Measurements from ENCODE around the gene TMEM38A.
"Not testable (repeated sequence)": the region's sequence is repeated elsewhere in the genome, so short reads cannot be mapped to it uniquely, and the experiment has no call there.

TMEM38A gene

DNA sequence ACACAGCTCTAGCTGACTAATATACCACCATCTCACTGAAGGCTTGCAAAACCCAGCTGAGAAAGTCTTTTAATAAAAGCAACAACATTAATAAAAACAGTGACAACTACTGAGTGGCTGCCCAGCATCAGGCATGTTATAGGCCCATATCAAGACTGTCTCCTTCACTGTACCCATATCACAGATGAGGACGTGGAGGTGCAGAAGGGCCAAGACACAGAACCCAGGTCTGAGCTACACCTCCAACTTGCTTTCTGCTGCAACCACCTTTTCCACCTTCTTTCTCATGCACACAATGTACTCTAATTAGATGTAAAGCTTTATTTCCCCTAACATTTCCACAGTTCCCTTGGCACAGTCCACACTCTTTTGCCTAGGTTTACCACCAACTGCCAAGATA lies 22.3 kb upstream of the TMEM38A start:
- DNase-seq (ENCODE audit: low read depth): no peak

DNA sequence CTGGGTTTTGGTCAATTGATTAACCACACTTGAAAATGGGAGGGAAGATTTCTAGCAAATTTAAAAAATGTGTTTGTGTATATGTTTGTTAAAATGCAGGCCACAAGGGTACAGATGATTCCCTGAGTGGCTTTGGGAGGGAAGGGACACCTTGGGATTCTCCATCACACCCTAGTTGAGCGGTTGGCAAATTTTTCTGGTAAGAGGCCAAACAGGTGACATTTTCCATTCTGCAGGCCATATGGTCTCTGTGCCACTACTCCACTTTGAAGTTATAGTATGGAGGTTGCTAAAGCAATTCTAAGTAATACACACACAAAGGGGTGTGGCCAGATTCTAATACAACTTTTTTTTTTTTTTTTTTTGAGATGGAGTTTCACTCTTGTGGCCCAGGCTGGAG lies 20.0 kb upstream of the TMEM38A start:
- DNase-seq (ENCODE audit: low read depth): no peak

DNA sequence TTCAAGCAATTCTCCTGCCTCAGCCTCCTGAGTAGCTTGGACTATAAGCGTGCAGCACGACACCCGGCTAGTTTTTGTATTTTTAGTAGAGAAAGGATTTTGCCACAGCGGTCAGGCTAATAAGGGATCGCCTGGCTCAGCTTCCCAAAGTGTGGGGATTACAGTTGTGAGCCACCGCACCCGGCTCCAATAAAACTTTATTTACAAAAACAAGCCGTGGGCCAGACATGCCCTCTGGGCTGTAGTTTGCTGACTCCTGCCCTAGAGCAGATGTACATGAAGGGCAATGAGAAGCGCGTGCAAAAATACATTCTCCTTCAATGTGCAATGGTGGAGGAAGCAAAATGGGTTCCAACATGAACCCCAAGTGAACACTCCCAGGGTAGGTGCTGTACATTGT lies 19.2 kb upstream of the TMEM38A start:
- no peak for DNase-seq (ENCODE audit: low read depth)

DNA sequence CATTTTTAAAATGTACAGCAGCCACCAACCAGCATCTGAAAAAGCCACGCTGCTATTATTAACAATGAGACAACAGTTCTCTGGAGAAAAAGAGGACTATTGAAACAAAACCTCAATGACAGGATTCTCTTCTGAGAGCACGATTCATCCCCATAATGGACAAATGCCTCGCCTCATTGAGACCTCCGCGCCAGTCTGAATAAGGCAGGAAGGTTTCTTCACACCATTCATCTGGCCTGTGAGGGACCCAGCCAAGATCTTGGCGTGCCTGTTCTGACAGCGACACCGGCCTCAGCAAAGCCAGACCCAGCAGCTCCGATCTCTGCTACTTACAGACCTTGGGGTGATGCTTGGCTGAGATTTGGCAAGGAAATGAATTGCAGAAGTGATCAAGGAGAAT lies 15.8 kb upstream of the TMEM38A start:
- DNase-seq (ENCODE audit: low read depth): no peak

DNA sequence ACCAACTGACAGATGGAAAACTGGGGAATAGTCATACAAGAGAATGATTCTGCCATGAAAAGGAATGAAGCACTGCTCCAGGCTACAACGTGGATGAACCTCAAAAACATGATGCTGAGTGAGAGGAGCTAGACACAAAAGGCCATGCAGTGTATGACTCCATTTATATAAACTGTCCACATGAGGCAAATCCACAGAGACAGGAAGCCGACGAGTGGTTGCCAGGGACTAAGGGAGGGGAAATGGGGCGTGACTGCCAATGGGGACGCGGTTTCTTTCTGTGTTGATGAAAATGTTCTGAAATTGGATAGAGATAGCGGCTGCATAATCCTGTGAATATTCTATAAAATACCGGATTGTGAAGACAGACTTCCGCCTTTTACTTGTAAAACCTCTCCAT lies 11.2 kb upstream of the TMEM38A start:
- no peak for DNase-seq (ENCODE audit: low read depth)

DNA sequence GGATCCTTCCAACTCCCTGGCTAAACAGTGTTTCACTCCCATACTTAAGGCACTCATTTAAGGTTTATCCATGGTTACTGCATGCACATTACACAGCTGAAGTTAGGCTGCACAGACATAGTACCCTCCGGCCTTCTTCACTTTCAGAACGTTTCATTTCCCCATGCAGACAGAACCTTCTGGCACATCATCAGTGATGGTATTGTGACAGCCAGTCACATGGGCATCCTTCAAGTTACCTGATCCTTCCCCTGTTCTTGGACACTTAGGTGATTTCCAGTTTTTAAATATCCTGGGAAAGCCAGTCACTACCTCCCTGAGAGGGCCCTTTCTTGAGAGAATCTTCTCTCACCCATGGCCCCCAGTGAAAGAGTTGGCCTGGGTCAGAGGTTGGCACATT lies 10.1 kb upstream of the TMEM38A start:
- DNase-seq (ENCODE audit: low read depth): no peak

DNA sequence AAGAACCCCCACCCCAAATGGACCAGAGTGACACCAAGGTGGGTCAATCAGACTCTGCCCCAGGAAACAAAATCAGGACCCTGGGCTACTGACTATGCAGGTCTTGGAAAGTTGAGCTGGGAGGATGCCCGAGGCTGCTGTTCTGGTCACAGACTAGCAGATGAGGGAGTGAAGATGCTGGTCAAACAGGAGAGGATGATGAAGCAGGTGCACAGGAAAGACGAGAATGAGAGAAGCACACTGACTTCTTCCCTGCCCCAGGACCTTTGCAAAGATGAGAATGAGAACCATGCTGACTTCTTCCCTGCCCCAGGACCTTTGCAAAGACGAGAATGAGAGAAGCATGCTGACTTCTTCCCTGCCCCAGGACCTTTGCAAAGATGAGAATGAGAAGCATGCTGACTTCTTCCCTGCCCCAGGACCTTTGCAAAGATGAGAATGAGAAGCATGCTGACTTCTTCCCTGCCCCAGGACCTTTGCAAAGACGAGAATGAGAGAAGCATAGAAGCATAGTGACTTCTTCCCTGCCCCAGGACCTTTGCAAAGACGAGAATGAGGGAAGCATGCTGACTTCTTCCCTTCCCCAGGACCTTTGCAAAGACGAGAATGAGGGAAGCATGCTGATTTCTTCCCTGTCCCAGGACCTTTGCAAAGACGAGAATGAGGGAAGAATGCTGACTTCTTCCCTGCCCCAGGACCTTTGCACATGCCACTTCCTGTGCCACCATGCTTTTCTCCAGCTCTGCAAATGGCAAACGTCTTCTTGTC lies 9.3 kb upstream of the TMEM38A start:
- DNase-seq (ENCODE audit: low read depth): not testable (repeated sequence)

DNA sequence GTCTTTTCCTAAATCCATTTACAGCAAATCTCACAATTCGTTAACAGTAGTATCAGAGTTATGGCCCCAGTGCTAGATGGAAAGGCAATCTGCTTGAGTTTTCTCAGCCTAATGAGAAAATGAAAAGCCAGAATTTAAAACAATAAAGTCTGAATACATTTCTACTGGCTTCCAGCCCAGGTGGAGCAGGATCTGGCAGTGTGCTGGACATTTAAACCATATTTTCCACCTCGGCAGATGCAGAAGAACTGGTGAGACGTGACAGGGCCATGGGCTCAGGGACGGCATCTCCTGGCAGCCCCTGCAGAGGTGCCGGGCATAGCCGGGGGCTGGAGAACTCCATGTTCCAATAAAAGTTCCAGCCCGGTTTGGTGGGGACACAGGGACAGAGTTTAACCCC lies 8.1 kb upstream of the TMEM38A start:
- DNase-seq (ENCODE audit: low read depth): no peak

DNA sequence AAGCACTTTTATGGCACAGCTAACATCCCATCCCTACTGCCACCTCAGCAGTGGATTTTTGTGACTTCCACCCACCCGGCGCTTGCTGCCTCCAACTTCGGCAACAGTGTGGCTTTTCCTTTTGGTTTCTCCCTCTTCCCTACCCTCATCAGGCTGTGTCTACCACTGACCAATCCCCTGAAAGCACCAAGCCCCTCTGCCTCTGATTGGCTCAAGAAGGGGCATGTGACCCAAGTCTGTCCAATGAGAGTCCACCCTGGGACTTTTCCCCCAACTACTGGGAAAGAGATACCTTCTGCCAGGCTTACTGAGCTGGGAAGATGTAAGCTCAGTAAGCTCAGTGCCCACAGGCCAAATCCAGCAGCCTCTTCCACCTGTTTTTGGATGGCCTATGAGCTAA lies 6.8 kb upstream of the TMEM38A start:
- no peak for DNase-seq (ENCODE audit: low read depth)

DNA sequence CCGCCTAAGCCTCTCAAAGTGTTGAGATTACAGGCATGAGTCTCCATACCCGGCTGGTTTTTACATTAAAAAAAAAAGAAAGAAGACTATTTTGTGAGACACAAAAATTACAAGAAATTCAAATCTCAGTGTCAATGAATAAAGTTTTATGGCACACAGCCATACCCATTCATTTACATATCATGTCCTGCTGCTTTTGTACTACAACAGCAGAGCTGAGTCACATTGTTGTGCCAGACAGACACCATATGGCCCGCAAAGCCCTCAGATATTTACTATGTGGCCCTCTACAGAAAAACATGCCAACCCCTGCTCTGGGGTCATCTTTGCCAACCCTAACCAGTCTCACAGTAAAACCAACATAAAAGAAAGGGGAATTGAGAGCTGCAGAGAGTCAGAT lies 6.3 kb upstream of the TMEM38A start:
- DNase-seq (ENCODE audit: low read depth): no peak

DNA sequence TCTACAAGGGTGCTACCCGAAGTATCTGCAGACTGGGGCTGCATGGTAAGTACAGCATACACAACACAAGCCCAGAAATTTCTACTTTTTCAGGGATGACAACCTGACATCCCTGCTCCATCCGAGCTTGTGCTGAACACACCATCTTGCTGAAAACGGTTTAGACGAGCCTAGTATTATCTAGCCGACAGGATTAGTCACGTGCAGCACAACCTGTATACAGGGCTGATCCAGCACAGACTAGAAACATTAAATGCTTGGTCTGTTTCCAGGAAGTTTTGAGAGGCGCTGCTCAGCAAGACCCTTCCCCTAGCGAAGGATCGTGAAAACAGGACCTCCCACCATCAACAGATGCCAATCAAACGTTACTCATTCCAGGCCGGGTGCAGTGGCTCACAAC lies 5.2 kb upstream of the TMEM38A start:
- DNase-seq (ENCODE audit: low read depth): no peak

DNA sequence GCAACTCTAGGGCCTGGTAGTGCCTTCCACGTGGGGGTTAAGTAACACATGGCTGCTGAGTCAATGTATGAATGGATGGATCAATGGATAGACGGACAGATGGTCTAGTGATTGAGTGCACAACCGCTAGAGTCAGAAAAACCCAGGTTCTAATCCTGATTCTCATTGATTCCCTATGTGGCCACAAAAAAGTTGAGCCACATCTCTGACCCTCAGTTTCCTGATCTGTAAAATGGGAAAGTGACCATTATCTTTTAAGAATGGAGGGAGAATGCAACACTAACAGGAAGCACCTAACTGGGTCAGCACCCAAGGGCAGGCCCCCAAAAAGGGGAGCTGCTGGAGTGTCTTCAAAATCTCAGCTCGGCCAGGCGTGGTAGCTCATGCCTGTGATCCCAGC lies 3.6 kb upstream of the TMEM38A start:
- no peak for DNase-seq (ENCODE audit: low read depth)

DNA sequence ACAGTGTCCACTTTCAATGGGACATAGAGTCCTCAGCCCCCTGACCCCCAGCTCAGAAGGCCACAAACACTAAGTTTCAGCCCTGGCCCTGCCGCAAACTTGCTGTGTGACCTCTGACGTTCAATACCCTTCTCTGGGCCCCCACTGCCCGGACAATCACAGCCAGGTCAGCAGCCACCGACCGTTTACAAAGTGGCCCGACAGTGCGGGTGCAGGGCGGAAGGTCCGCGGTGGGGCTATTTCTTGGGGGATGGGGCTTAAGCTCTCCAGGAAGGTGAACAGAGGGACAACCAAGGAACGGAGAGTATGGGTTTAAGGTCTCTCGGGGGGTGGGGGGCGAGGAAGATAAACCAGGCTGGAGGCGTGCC lies 1.5 kb upstream of the TMEM38A start:
- DNase-seq (ENCODE audit: low read depth): no peak

DNA sequence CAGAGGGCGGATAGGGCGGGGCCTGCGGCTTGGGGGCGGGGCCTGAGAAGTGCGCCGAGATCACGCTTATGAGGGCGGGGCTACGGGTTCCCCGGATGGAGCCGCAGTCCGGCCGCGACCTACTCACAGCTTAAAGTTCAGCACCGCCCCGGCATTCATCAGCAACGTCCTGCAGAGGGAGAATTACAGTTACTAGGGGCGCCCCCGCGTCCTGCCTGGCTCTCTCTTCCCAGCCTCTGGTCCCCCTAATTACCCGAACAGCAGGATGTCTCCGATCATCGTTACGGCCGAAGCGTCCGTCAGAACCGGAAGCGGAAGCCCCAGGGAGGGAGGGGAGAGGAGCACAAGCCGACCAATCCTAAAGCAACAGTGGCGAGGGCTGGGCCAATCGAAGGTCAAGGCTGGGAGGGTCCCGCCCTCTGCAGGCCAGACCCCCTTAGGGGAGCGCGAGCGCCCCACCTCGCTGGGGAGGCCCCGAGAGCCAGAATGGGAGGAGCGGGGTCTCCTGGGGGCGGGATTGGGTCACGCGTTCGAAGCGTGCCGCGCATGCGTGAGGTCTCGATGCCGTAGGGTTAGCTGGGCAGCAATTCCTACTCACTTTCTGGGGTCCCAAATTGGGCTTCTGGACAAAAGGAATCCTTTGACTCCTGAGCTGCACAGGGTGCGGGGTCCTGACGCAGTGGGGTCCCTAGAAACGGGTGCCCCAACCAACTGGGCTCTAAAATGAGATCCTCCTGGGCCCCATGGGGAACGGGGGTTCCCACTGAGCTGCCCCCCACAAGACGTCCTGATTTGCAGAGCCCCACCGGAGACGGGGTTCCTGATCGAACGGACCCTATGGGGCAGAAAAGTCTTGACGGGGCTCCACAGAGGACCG lies 869 bp upstream of the TMEM38A start, which contains the start of gene SMIM7:
Gene SMIM7 (minus strand): TSS at position 313 of the 877 bp plus-strand sequence. CDS start 34 bp downstream, at position 279.
- peak; percentile 98 for DNase-seq (ENCODE audit: low read depth)

DNA sequence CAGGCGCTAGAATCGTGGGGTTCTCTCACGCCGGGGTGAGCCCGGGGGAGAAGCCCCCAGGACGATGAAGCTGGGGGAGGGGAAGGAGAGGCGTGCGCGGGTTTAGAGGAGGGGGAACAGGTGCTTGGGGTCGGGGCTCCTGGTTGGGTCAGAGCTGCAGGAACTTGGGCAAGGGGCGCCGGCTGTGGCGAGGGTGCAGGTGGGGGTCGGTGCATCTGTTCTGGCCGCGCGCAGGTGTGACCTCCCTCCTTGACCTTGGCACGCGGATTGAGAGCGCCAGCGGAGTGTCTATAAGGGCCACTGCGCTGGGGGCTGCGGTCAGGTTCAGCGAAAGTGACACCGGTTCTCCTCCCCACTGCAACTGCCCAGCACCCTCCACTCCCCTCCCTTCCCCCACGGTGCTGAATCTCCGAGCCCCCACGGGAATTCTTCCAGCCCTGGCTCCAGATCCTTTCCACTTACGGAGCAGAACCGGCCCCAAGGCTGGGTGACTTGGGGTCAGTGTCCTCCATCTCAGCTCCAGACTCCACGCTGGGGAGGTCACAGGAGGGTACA lies 618 bp downstream of the TMEM38A start:
- DNase-seq (ENCODE audit: low read depth): no peak

DNA sequence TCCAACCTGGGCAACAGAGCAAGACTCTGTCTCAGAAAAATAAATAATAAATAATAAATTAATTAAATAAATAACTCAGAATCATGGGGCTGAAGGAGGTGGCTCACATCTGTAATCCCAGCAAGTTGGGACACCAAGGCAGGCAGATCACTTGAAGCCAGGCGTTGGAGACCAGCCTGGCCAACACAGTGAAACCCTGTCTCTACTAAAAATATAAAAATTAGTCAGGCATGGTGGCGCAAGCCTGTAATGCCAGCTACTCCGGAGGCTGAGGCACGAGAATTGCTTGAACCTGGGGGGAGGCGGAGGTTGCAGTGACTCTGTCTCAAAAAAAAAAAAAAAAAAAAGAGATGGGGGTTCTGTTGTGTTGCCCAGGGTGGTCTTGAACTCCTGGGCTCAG lies 7.2 kb downstream of the TMEM38A start:
- no peak for DNase-seq (ENCODE audit: low read depth)

DNA sequence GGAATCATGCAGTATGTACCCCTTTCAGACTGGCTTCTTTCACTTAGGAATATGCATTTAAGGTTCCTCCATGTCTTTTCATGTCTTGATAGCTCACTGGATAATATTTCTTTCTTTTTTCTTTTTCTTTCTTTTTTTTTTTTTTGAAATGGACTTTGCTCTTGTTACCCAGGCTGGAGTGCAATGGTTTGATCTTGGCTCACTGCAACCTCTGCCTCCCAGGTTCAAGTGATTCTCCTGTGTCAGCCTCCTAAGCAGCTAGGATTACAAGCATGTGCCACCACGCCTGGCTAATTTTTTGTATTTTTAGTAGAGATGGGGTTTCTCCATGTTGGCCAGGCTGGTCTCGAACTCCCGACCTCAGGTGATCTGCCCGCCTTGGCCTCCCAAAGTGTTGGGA lies 7.8 kb downstream of the TMEM38A start:
- not testable (repeated sequence) for DNase-seq (ENCODE audit: low read depth)

DNA sequence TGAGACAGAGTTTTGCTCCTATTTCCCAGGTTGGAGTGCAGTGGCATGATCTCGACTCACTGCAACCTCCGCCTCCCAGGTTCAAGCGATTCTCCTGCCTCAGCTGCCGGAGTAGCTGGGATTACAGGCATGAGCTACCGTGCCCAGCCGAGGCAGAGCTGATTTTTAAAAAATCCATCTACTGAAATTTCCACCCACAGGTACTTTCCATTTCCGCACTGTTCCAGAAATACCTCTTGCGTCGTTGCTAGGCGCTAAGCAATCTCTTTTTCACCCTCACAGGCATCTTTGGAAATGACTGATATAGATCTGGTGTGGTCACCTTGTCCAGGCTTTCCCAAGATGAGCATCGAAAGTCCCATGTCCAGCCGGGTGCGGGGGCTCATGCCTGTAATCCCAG lies 9.4 kb downstream of the TMEM38A start:
- no peak for DNase-seq (ENCODE audit: low read depth)

DNA sequence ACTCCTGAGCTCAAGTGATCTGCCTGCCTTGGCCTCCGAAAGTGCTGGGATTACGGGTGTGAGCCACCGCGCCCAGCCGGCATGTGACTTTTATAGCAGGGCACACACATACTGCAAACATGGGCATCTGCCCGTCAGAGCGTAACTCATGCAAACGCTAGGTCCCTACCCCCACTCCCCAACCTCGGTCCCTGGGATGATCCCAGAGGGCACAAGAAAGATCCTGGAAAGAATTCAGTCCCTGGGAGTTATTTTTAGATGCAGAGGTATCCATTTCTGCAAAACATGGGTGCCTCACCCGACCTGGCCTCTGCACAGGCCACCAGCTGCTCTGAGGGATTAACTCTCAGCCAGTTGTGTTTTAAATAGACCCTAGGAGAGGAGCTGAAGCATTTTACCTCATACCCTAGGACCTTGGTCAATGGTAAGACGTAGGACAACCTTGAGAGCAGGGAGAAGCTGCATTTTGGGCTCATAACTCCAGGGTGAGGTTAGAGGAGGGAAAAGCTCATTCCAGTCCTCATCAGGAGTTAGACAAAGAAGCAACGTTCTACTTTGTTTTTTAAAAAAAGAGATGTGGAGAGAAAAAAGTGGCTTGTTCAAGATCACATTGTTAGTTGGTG lies 10.8 kb downstream of the TMEM38A start:
- no peak for DNase-seq (ENCODE audit: low read depth)

DNA sequence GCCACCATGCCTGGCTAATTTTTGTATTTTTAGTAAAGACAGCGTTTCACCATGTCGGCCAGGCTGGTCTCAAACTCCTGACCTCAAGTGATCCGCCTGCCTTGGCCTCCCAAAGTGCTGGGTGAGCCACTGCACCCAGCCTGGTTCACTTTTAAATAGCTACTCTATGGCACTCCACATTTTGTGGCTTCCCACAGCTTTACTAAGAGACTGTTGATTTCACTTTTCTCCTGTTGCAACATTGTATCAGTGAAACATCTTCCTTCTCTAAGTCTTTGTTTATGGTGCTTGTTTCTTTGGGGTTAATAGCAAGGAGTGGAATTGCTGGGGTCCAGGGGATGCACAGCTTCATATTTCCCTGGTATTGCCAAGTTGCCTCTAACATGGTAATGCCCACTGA lies 12.3 kb downstream of the TMEM38A start:
- no peak for DNase-seq (ENCODE audit: low read depth)

DNA sequence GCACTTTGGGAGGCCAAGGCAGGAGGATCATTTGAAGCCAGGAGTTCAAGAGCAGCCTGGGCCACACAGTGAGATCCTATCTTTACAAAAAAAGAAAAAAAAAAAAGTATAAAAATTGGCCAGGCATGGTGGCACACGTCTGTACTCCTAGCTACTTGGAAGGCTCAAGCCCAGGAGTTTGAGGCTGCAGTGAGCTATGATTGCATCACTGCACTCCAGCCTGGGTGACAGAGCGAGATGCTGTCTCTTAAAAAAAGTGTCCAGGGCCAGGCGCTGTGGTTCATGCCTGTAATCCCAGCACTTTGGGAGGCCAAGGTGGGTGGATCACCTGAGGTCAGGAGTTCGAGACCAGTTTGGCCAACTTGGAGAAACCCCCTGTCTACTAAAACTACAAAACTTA lies 12.9 kb downstream of the TMEM38A start:
- DNase-seq (ENCODE audit: low read depth): not testable (repeated sequence)

DNA sequence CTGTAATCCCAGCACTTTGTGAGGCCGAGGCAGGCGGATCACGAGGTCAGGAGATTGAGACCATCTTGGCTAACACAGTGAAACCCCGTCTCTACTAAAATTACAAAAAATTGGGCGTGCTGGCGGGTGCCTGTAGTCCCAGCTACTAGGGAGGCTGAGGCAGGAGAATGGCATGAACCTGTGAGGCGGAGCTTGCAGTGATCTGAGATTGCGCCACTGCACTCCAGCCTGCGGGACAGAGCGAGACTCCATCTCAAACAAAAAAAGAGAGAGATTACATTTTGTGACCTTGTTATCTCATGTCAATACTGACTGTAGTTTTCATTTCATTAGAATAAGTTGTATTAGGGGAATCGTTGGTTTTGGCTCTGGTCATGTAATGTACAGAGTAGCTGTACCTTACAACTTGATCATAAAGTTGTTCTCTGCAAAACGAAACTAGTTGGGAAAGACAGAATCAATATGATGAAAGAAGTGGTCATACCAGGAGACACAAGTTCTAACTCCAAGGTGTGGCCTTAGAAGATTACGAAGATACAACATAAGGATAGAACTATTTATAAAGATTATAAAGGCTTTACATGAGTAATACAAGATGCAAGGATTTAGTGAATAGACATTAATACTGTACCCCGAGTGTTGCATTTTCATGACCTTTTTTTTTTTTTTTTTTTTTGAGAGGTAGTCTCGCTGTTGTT lies 15.3 kb downstream of the TMEM38A start:
- no peak for DNase-seq (ENCODE audit: low read depth)

Measured in fibroblast of the conjunctiva (primary cell).